ENCODE results near the gene SLC30A5. TPM values are rescaled to one million over a fixed set of nuclear protein-coding genes. Genes with fewer than 3 reads are reported as not detected.
A peak's percentile ranks its signal among the peaks of the same experiment; 100 is the strongest.

Gene SLC30A5
- total and polyA plus RNA-seq, 9 of the 15 experiments (the other 6 are each of a cell fraction or from before 2014, with no cell fraction given) = 22.9 to 86.8 (median 62.5) TPM

GRCh38 chr5:69134126-69134525, 40.3 kb downstream of the SLC30A5 start:
- BruUV-seq (replicated peaks) = no TSS peak
- no peak overlapping the region for H3K4me2 ChIP-seq (ENCODE audit: insufficient read depth, low read length)
- no peaks in the 10 kb centered on the region for H3K4me1 ChIP-seq (replicated peaks in 1 of 2; ENCODE audit: control insufficient read depth in 2 of 2, insufficient read depth in 2 of 2, low read length in 2 of 2)
- FAIRE-seq (no peak), ATAC-seq (no peak), DNase-seq (ENCODE audit: extremely low read depth in 1 of 4, low spot score in 3 of 4) (no peak)
- no peaks in the 10 kb centered on the region for H3K9me3 ChIP-seq (replicated peaks; ENCODE audit: control insufficient read depth, insufficient read depth, low read depth, low read length)
- H3K79me2 ChIP-seq (ENCODE audit: control insufficient read depth, insufficient read depth, low read length) = no peaks in the 10 kb centered on the region
- no peak overlapping the region for H3K9ac ChIP-seq (ENCODE audit: insufficient read depth in 1 of 2, low read depth in 2 of 2, low read length in 2 of 2)
- H3K27ac ChIP-seq (ENCODE audit: extremely low read depth, low read depth, low read length) = no peak overlapping the region
- H3K9me1 ChIP-seq (ENCODE audit: control insufficient read depth, insufficient read depth, low read length) = no peaks in the 10 kb centered on the region
- ChIA-PET POLR2A (interaction anchor here (0.6 kb wide), 1 partner anchor 29 kb away, joined by 3 read pairs; no protein-coding TSS in a partner anchor), CTCF (ENCODE audit: low intra/inter-chr PET ratio) (no interaction called here)
- H3K27me3 ChIP-seq (ENCODE audit: control insufficient read depth in 2 of 2, insufficient read depth in 2 of 2, low read length in 2 of 2) = no peaks in the 10 kb centered on the region
- no peak overlapping the region for H3K4me3 ChIP-seq
- H3K36me3 ChIP-seq (ENCODE audit: control insufficient read depth, insufficient read depth, low read length) = peaks cover 20% of the 10 kb centered on the region; the same call in 2 of the 3 replicates
- 92% methylated on average over 7 of the region's 7 CpGs for WGBS (ENCODE audit: insufficient coverage, low coverage, missing lambda C conversion rate)
- intact Hi-C loops (cut with micrococcal nuclease) (no loop called here), in situ Hi-C loops (cut with MboI) (no loop called here)
- TF ChIP-seq SPI1 (IDR thresholded peaks at IDR 0.05; ENCODE audit: borderline replicate concordance, low read depth, low read length) (peak; percentile 21; the same call in 1 of the 2 replicates), ETS2 (tag; IDR thresholded peaks at IDR 0.05; ENCODE audit: borderline replicate concordance, poor library complexity, severe bottlenecking) (no peak)
- 0 out of 2 replicates have a peak, but pooled peaks cover 3% of the 10 kb centered on the region for H4K20me1 ChIP-seq (replicated peaks; ENCODE audit: control insufficient read depth, insufficient read depth, low read length)
- no peak overlapping the region for H2AFZ ChIP-seq (ENCODE audit: low read depth, low read length)

GRCh38 chr5:69136293-69136692, 42.5 kb downstream of the SLC30A5 start:
- WGBS (ENCODE audit: insufficient coverage, low coverage, missing lambda C conversion rate) = 96% methylated on average over 3 of the region's 3 CpGs
- no peaks in the 10 kb centered on the region for H3K79me2 ChIP-seq (ENCODE audit: control insufficient read depth, insufficient read depth, low read length)
- DNase-seq (ENCODE audit: extremely low read depth in 1 of 4, low spot score in 3 of 4) (no peak), FAIRE-seq (no peak), ATAC-seq (no peak)
- H2AFZ ChIP-seq (ENCODE audit: low read depth, low read length) = no peak overlapping the region
- H3K4me3 ChIP-seq = no peak overlapping the region
- no peak for TF ChIP-seq GABPB2 (CRISPR knock-in tag; conservative IDR thresholded peaks at IDR 0.05)
- no peak for TF ChIP-seq YY1 (IDR thresholded peaks at IDR 0.05; ENCODE audit: borderline replicate concordance in 1 of 3, control insufficient read depth in 1 of 3, extremely low read depth in 1 of 3, insufficient read depth in 3 of 3, insufficient read length in 1 of 3, insufficient replicate concordance in 2 of 3, low read depth in 1 of 3, low read length in 2 of 3)
- in situ Hi-C loops (cut with MboI) (no loop called here), intact Hi-C loops (cut with micrococcal nuclease) (no loop called here)
- H3K4me1 ChIP-seq (replicated peaks in 1 of 2; ENCODE audit: control insufficient read depth in 2 of 2, insufficient read depth in 2 of 2, low read length in 2 of 2) = no peaks in the 10 kb centered on the region
- H3K4me2 ChIP-seq (ENCODE audit: insufficient read depth, low read length) = no peak overlapping the region
- H3K27me3 ChIP-seq (ENCODE audit: control insufficient read depth in 2 of 2, insufficient read depth in 2 of 2, low read length in 2 of 2) = no peaks in the 10 kb centered on the region
- H3K9ac ChIP-seq (ENCODE audit: insufficient read depth in 1 of 2, low read depth in 2 of 2, low read length in 2 of 2) = no peak overlapping the region
- H3K27ac ChIP-seq (ENCODE audit: extremely low read depth, low read depth, low read length) = no peak overlapping the region
- ChIA-PET POLR2A (interaction anchor here (1.0 to 1.2 kb wide), 2 partner anchors 9 to 10 kb away, joined by 3 to 4 read pairs; no protein-coding TSS in a partner anchor), CTCF (ENCODE audit: low intra/inter-chr PET ratio) (no interaction called here)
- H3K36me3 ChIP-seq (ENCODE audit: control insufficient read depth, insufficient read depth, low read length) = peaks cover 5% of the 10 kb centered on the region; the same call in 2 of the 3 replicates
- BruUV-seq (replicated peaks) = no TSS peak
- no peaks in the 10 kb centered on the region for H4K20me1 ChIP-seq (replicated peaks; ENCODE audit: control insufficient read depth, insufficient read depth, low read length)
- H3K9me3 ChIP-seq (replicated peaks; ENCODE audit: control insufficient read depth, insufficient read depth, low read depth, low read length) = no peaks in the 10 kb centered on the region
- no peaks in the 10 kb centered on the region for H3K9me1 ChIP-seq (ENCODE audit: control insufficient read depth, insufficient read depth, low read length)
